Activated CD8-positive, alpha-beta T cell treated with anti-CD3 and anti-CD28 coated beads for 36 hours (primary cell): ENCODE results near the gene PPP1R17. TPM values are rescaled to one million over a fixed set of nuclear protein-coding genes. Genes with fewer than 3 reads are reported as not detected.

Source experiments
- ATAC-seq: fragments of 200-7000 bp; cut with Tn5 transposase; one replicate; pipeline ENCODE4 v1.10.0; 2021; ENCODE audit warnings: mild to moderate bottlenecking, moderate library complexity
- CTCF ChIA-PET: fragments of 350-600 bp; sonication (Branson Sonifier 250); formaldehyde crosslinking; loops from one replicate; lab custom pipeline; 2021; ENCODE audit warnings: antibody characterized with exemption; lab: Charles Lee
- POLR2A ChIA-PET: fragments of 350-600 bp; sonication (Branson Sonifier 250); formaldehyde crosslinking; loops from one replicate; lab custom pipeline; 2021; ENCODE audit warnings: antibody characterized with exemption; lab: Charles Lee
- DNase-seq: peaks from one replicate; pipeline ENCODE4 v3.0.0-alpha.2; 2020
- H3K27ac Mint-ChIP-seq: one replicate; pipeline ENCODE4 v1.8.0; 2021; ENCODE audit warnings: mild to moderate bottlenecking, mixed read lengths
- H3K27me3 Mint-ChIP-seq: one replicate; pipeline ENCODE4 v1.8.0; 2021; ENCODE audit warnings: mixed read lengths
- H3K36me3 Mint-ChIP-seq: one replicate; pipeline ENCODE4 v1.8.0; 2021; ENCODE audit warnings: low read depth, mixed read lengths
- H3K4me1 Mint-ChIP-seq: one replicate; pipeline ENCODE4 v1.8.0; 2021; ENCODE audit warnings: low read depth, mixed read lengths
- H3K4me3 Mint-ChIP-seq: one replicate; pipeline ENCODE4 v1.8.0; 2021; ENCODE audit warnings: mild to moderate bottlenecking, moderate library complexity, mixed read lengths
- H3K9me3 Mint-ChIP-seq: one replicate; pipeline ENCODE4 v1.8.0; 2021; ENCODE audit warnings: mixed read lengths
- CTCF ChIP-seq: fragments of 200-600 bp; IDR thresholded peaks from one replicate; pipeline ENCODE4 v1.8.0; 2022; ENCODE audit warnings: antibody characterized with exemption, mild to moderate bottlenecking
- intact Hi-C: fragments of 100-400 bp; cut with micrococcal nuclease; formaldehyde crosslinking; loops from one replicate; pipeline ENCODE4 v1.10.0; 2022
- total RNA-seq, 2 experiments: library from RNA; stranded (reverse); gene quantifications; one replicate each; pipeline ENCODE4 v1.2.3, GENCODE V29; 2021

The PPP1R17 gene
- total RNA-seq, 2 experiments from 2014 or later: not detected

GRCh38 chr7:31664890-31665289 lies 22.1 kb upstream of the PPP1R17 start:
- Mint-ChIP-seq H3K4me1 (no peaks in the 10 kb centered on the region), H3K36me3 (no peaks in the 10 kb centered on the region), H3K27ac (no peak overlapping the region), H3K9me3 (peaks cover 1% of the 10 kb centered on the region), H3K27me3 (no peaks in the 10 kb centered on the region), H3K4me3 (no peak overlapping the region)
- ChIA-PET POLR2A (no interaction called here), CTCF (no interaction called here)
- no peak for ATAC-seq
- no peak for DNase-seq
- TF ChIP-seq CTCF: no peak
- intact Hi-C loops: no loop called here

GRCh38 chr7:31665546-31665945 lies 21.5 kb upstream of the PPP1R17 start:
- H3K36me3 Mint-ChIP-seq: no peaks in the 10 kb centered on the region
- H3K4me3 Mint-ChIP-seq: no peak overlapping the region
- H3K27ac Mint-ChIP-seq: no peak overlapping the region
- H3K27me3 Mint-ChIP-seq: no peaks in the 10 kb centered on the region
- DNase-seq: no peak
- peaks cover 1% of the 10 kb centered on the region for H3K9me3 Mint-ChIP-seq
- H3K4me1 Mint-ChIP-seq: no peaks in the 10 kb centered on the region
- intact Hi-C loops: no loop called here
- no peak for ATAC-seq
- no peak for TF ChIP-seq CTCF
- CTCF ChIA-PET: no interaction called here
- POLR2A ChIA-PET: no interaction called here

- ChIA-PET POLR2A (no interaction called here), CTCF (no interaction called here)
- H3K9me3 Mint-ChIP-seq: no peaks in the 10 kb centered on the region
- no peak overlapping the region for H3K4me3 Mint-ChIP-seq
- intact Hi-C loops: no loop called here
- no peak for TF ChIP-seq CTCF
- H3K4me1 Mint-ChIP-seq: no peaks in the 10 kb centered on the region
- DNase-seq (no peak), ATAC-seq (no peak)
- H3K27me3 Mint-ChIP-seq: peaks cover 3% of the 10 kb centered on the region
- H3K36me3 Mint-ChIP-seq: no peaks in the 10 kb centered on the region
- no peak overlapping the region for H3K27ac Mint-ChIP-seq
These were observed 17.6 kb upstream of the PPP1R17 start for GRCh38 chr7:31669461-31669860.

GRCh38 chr7:31679574-31680305 lies 7.3 kb upstream of the PPP1R17 start:
- intact Hi-C loops: no loop called here
- Mint-ChIP-seq H3K9me3 (peaks cover 1% of the 10 kb centered on the region), H3K36me3 (no peaks in the 10 kb centered on the region), H3K4me1 (no peaks in the 10 kb centered on the region), H3K4me3 (no peak overlapping the region), H3K27ac (no peak overlapping the region), H3K27me3 (no peaks in the 10 kb centered on the region)
- DNase-seq (no peak), ATAC-seq (no peak)
- ChIA-PET POLR2A (interaction anchor here (0.7 kb wide), 1 partner anchor 19 kb away, joined by 3 read pairs; no protein-coding TSS in a partner anchor), CTCF (no interaction called here)
- TF ChIP-seq CTCF: no peak

GRCh38 chr7:31683445-31684225 lies 3.4 kb upstream of the PPP1R17 start:
- no peak overlapping the region for H3K27ac Mint-ChIP-seq
- H3K4me1 Mint-ChIP-seq: no peaks in the 10 kb centered on the region
- ChIA-PET POLR2A (no interaction called here), CTCF (no interaction called here)
- H3K27me3 Mint-ChIP-seq: no peaks in the 10 kb centered on the region
- no peaks in the 10 kb centered on the region for H3K36me3 Mint-ChIP-seq
- H3K9me3 Mint-ChIP-seq: peaks cover 1% of the 10 kb centered on the region
- no peak overlapping the region for H3K4me3 Mint-ChIP-seq
- intact Hi-C loops: no loop called here
- no peak for DNase-seq
- no peak for TF ChIP-seq CTCF
- ATAC-seq: no peak
